Panc1 (cell line): ENCODE measurements around the gene ELFN1.

Experiments
- CTCF ChIP-seq: fragments of 450-650 bp; IDR thresholded peaks from 2 replicates; pipeline ENCODE4 v1.5.1; 2017; ENCODE audit warnings: mild to moderate bottlenecking
- POLR2AphosphoS5 ChIP-seq: IDR thresholded peaks from 2 replicates; pipeline ENCODE4 v1.6.1; 2012; ENCODE audit warnings: mild to moderate bottlenecking, low read depth, low read length, moderate library complexity
- SIN3A ChIP-seq: IDR thresholded peaks from 2 replicates; pipeline ENCODE4 v1.6.1; 2012; ENCODE audit warnings: low read depth, mild to moderate bottlenecking, low read length, moderate library complexity, borderline replicate concordance; ENCODE audit not compliant: insufficient read depth
- TCF7L2 ChIP-seq: IDR thresholded peaks from 2 replicates; pipeline ENCODE4 v1.6.1; 2011; ENCODE audit warnings: mild to moderate bottlenecking, low read depth, low read length, inconsistent platforms

DNA sequence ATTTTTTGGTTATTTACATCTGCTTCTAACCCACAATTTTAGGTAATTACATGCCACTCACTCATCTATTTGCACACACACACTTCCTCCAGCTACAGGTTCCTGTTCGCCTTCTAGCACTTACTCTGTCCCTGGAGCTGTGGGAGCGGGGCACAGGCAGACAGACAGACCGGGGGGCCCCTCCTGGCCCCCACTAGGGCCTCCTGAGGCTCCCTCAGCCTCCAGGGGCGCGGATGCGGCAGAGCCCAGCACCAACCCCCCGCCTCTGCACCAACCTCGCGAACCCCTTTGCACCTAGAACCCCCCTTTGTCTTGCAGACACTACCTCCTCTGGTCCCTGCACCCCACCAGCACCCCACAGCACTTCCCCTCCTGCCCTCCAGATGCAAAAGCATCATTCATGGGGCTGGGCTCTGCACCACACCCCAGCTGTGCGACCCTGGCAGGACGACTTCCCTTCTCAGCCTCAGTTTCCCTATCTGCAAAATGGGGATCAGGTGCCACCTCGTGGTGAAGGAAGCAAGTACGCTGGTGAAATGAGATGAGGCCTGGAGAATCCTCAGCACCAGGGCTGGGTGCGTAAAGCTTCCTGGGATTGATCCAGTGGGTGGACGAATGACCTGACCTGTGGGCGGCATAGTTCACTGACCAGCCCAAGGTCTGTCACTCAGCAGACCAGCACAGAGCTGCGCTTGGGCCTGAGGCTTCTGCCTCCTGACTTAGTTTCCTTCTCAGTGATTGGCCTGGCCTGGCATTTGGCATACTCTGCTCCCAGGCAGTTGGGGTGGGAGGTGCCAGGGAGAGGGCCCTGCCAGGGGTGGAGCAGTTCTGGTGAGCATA, 37.9 kb downstream of the ELFN1 start:
- TF ChIP-seq CTCF = no peak; the same call in 1 of the 2 replicates
- TF ChIP-seq POLR2AphosphoS5 = no peak
- no peak for TF ChIP-seq SIN3A
- TF ChIP-seq TCF7L2 = no peak
